Duodenal mucosa (tissue), 2 donors: Measurements from ENCODE around the gene ACACB.

Experiments
- H3K27ac ChIP-seq: one replicate; pipeline ENCODE4 v1.7.0; 2013; ENCODE audit warnings: low read depth, low read length
- H3K27me3 ChIP-seq, 2 donors: one replicate each; pipeline ENCODE4 v1.7.0; 2013; ENCODE audit warnings: low read length in 2 of 2, control low read depth in 1 of 2; ENCODE audit not compliant: insufficient read depth in 2 of 2, control insufficient read depth in 1 of 2
- H3K36me3 ChIP-seq, 2 donors: one replicate each; pipeline ENCODE4 v1.7.0; 2013; ENCODE audit warnings: low read length in 2 of 2, control low read depth in 1 of 2; ENCODE audit not compliant: insufficient read depth in 2 of 2, control insufficient read depth in 1 of 2
- H3K4me1 ChIP-seq, 2 donors: one replicate each; pipeline ENCODE4 v1.7.0; 2013; ENCODE audit warnings: low read length in 2 of 2, control low read depth in 1 of 2; ENCODE audit not compliant: insufficient read depth in 2 of 2, control insufficient read depth in 1 of 2
- H3K4me3 ChIP-seq, 2 donors: one replicate each; pipeline ENCODE4 v1.7.0; 2013; ENCODE audit warnings: low read length in 2 of 2, low read depth in 1 of 2
- H3K9ac ChIP-seq, 2 donors: one replicate each; pipeline ENCODE4 v1.7.0; 2013; ENCODE audit warnings: low read length in 2 of 2, low read depth in 1 of 2
- H3K9me3 ChIP-seq, 2 donors: one replicate each; pipeline ENCODE4 v1.7.0; 2013; ENCODE audit warnings: low read length in 2 of 2, control low read depth in 1 of 2; ENCODE audit not compliant: control insufficient read depth in 1 of 2

ACACB gene

GRCh38 chr12:109105176-109105575, 11.2 kb upstream of the ACACB start:
- H3K27me3 ChIP-seq = no peaks in the 10 kb centered on the region
- H3K36me3 ChIP-seq = peaks cover 31 to 72% of the 10 kb centered on the region in 2 donors
- no peak overlapping the region for H3K9ac ChIP-seq
- no peaks in the 10 kb centered on the region for H3K9me3 ChIP-seq
- peaks cover 1 to 3% of the 10 kb centered on the region in 2 donors for H3K4me1 ChIP-seq
- H3K27ac ChIP-seq = no peak overlapping the region
- no peak overlapping the region for H3K4me3 ChIP-seq

- H3K4me3 ChIP-seq = no peak overlapping the region
- H3K36me3 ChIP-seq = peaks cover 15 to 44% of the 10 kb centered on the region in 2 donors
- H3K4me1 ChIP-seq = peaks cover 27 to 37% of the 10 kb centered on the region in 2 donors
- no peak overlapping the region for H3K9ac ChIP-seq
- no peaks in the 10 kb centered on the region for H3K27me3 ChIP-seq
- no peaks in the 10 kb centered on the region for H3K9me3 ChIP-seq
- H3K27ac ChIP-seq = peak overlapping the region; percentile 8
Measured at GRCh38 chr12:109109746-109110350, 6.5 kb upstream of the ACACB start.

- H3K9ac ChIP-seq = peak overlapping the region; percentile 77 to 94
- peaks cover 39 to 49% of the 10 kb centered on the region in 2 donors for H3K4me1 ChIP-seq
- peak overlapping the region; percentile 97 for H3K27ac ChIP-seq
- no peaks in the 10 kb centered on the region for H3K9me3 ChIP-seq
- H3K27me3 ChIP-seq = no peaks in the 10 kb centered on the region
- peak overlapping the region; percentile 85 for H3K4me3 ChIP-seq
- peaks cover 7 to 32% of the 10 kb centered on the region in 2 donors for H3K36me3 ChIP-seq
Measured at GRCh38 chr12:109110988-109111495, 5.3 kb upstream of the ACACB start.

- peak overlapping the region; percentile 8 to 34 for H3K9ac ChIP-seq
- peak overlapping the region; percentile 33 to 57 for H3K4me3 ChIP-seq
- H3K27me3 ChIP-seq = no peaks in the 10 kb centered on the region
- H3K36me3 ChIP-seq = peaks cover 3 to 20% of the 10 kb centered on the region in 2 donors
- peak overlapping the region; percentile 11 for H3K27ac ChIP-seq
- H3K9me3 ChIP-seq = no peaks in the 10 kb centered on the region
- peaks cover 52 to 59% of the 10 kb centered on the region in 2 donors for H3K4me1 ChIP-seq
Measured at GRCh38 chr12:109112720-109113465, 3.5 kb upstream of the ACACB start.

GRCh38 chr12:109113661-109114321, 2.6 kb upstream of the ACACB start:
- Histone ChIP-seq H3K9me3 (no peaks in the 10 kb centered on the region), H3K27ac (peak overlapping the region; percentile 20), H3K9ac (no peak overlapping the region), H3K4me1 (peaks cover 61 to 68% of the 10 kb centered on the region in 2 donors), H3K36me3 (peaks cover 0 to 11% of the 10 kb centered on the region in 2 donors), H3K4me3 (peak overlapping the region; percentile 33 to 57), H3K27me3 (no peaks in the 10 kb centered on the region)

GRCh38 chr12:109114644-109115043, 1.7 kb upstream of the ACACB start:
- Histone ChIP-seq H3K9me3 (no peaks in the 10 kb centered on the region), H3K4me3 (peak overlapping the region; percentile 34 to 57), H3K4me1 (peaks cover 63 to 70% of the 10 kb centered on the region in 2 donors), H3K36me3 (peaks cover 0 to 7% of the 10 kb centered on the region in 2 donors), H3K27me3 (no peaks in the 10 kb centered on the region), H3K9ac (peak overlapping the region in 1 of 2 donors; percentile 48), H3K27ac (peak overlapping the region; percentile 77)

GRCh38 chr12:109115404-109115757, 1.0 kb upstream of the ACACB start:
- peak overlapping the region; percentile 34 to 57 for H3K4me3 ChIP-seq
- H3K4me1 ChIP-seq = peaks cover 66 to 74% of the 10 kb centered on the region in 2 donors
- no peaks in the 10 kb centered on the region for H3K36me3 ChIP-seq
- no peaks in the 10 kb centered on the region for H3K27me3 ChIP-seq
- H3K9ac ChIP-seq = peak overlapping the region; percentile 3 to 48
- H3K27ac ChIP-seq = peak overlapping the region; percentile 77
- no peaks in the 10 kb centered on the region for H3K9me3 ChIP-seq

GRCh38 chr12:109116611-109116949, 193 bp downstream of the ACACB start:
- H3K27ac ChIP-seq = peak overlapping the region; percentile 77
- peaks cover 67 to 71% of the 10 kb centered on the region in 2 donors for H3K4me1 ChIP-seq
- peak overlapping the region in 1 of 2 donors; percentile 57 for H3K4me3 ChIP-seq
- peaks cover 0 to 4% of the 10 kb centered on the region in 2 donors for H3K36me3 ChIP-seq
- H3K9me3 ChIP-seq = no peaks in the 10 kb centered on the region
- no peaks in the 10 kb centered on the region for H3K27me3 ChIP-seq
- H3K9ac ChIP-seq = peak overlapping the region; percentile 3 to 48

GRCh38 chr12:109120095-109120494, 3.7 kb downstream of the ACACB start:
- Histone ChIP-seq H3K27me3 (no peaks in the 10 kb centered on the region), H3K4me1 (peaks cover 40 to 43% of the 10 kb centered on the region in 2 donors), H3K27ac (no peak overlapping the region)

GRCh38 chr12:109120557-109120956, 4.2 kb downstream of the ACACB start:
- Histone ChIP-seq H3K9me3 (no peaks in the 10 kb centered on the region), H3K27me3 (no peaks in the 10 kb centered on the region), H3K36me3 (peaks cover 0 to 7% of the 10 kb centered on the region in 2 donors), H3K27ac (no peak overlapping the region), H3K4me3 (no peak overlapping the region), H3K4me1 (peaks cover 36 to 39% of the 10 kb centered on the region in 2 donors), H3K9ac (no peak overlapping the region)

More at GRCh38 chr12:109120095-109120494, 3.7 kb downstream of the ACACB start:
- Histone ChIP-seq H3K9me3 (no peaks in the 10 kb centered on the region), H3K4me3 (no peak overlapping the region), H3K9ac (no peak overlapping the region), H3K36me3 (peaks cover 0 to 7% of the 10 kb centered on the region in 2 donors)
